ENCODE measurements around the gene HPSE2. TPM values are rescaled to one million over a fixed set of nuclear protein-coding genes. Genes with fewer than 3 reads are reported as not detected.
A peak's percentile ranks its signal among the peaks of the same experiment; 100 is the strongest.

Gene HPSE2
- polyA plus RNA-seq, 3 donors = 0.65 to 1.4 (median 0.92) TPM

DNA sequence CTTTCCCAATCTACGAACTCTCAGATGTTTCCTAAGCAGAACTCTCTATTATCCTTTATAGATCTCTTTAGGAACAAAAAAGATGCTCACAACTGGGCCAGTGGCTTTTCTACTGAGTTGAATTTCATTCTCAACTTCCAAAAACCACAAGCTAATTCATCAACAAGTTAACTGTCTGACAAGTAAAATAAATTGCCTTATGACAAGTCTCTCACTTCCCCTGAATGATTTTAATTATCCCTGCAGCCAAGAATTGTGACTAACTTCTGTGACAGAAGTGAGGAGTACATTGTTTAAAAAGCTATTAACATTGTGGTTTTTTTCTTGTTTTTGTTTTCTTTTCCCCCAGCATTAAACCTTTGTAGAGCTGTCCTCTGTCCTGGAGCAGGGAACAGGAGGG lies 343.1 kb downstream of the HPSE2 start:
- peak in 1 of 11 donors; percentile 12 for DNase-seq (ENCODE audit: extremely low read depth in 1 of 11, low read depth in 9 of 11, low spot score in 4 of 11)

DNA sequence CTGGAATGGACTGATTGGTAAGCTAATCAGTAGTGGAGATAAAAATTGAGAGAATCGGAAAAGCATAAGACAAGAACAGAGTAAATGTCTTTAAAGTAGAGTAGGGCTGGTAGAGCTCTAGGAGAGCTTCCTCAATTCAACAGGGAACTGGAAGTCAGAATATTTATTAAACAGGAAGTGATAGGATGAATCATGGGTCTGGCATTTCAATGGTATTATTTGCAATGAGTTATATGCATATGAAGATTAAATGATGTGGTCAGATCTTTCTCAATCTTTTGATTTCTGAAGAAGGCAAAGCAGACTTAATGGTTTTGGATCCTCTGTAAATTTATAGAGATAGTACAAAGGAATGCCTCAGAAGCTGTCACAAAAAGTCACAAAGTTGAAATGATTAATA lies 349.0 kb downstream of the HPSE2 start:
- DNase-seq (ENCODE audit: extremely low read depth in 1 of 11, low read depth in 9 of 11, low spot score in 4 of 11) = no peak

- no peak for DNase-seq (ENCODE audit: extremely low read depth in 1 of 11, low read depth in 9 of 11, low spot score in 4 of 11)
Observed at GRCh38 chr10:98885378-98885777, 350.3 kb downstream of the HPSE2 start.

DNA sequence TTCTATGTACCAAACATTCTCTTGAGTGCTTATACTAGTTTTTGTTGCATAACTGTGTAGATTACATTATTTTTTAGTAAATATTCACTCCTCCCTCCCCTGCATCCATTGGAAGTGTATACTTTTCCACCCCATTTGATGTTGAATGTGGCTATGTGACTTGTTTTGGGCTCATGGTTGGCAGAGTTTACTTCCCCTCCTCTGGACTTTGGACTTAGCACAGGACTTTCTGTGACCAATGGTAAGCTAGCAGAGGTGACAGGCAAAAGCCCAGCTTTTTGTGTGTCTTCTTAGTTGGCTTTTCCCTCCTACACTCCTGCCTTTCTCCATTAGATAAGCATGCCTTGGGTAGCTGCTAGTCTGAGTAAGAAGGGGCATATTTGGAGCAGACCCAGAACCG lies 353.9 kb downstream of the HPSE2 start:
- no peak for DNase-seq (ENCODE audit: extremely low read depth in 1 of 11, low read depth in 9 of 11, low spot score in 4 of 11)

DNA sequence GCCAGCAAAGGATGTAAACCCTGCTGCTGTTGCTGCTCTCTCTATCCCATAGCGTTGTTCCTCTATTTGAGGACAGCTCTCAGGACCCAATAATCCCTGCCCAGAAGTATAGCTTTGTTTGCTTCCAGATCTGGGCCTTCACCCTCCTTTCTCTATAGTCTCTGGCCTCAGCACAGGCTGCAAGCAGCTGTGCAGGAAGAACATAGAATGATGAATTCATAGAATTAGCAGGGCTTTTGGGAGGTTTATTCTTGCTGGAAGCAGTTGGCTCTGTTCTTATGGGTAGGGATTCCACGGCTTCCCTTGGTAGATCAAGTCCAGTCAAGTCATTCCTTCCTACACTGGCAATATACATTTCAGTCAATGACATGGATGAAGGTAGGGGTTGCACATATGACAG lies 354.7 kb downstream of the HPSE2 start:
- DNase-seq (ENCODE audit: extremely low read depth in 1 of 11, low read depth in 9 of 11, low spot score in 4 of 11) = no peak

- no peak for DNase-seq (ENCODE audit: extremely low read depth in 1 of 11, low read depth in 9 of 11, low spot score in 4 of 11)
Observed at GRCh38 chr10:98878921-98879320, 356.7 kb downstream of the HPSE2 start.

DNA sequence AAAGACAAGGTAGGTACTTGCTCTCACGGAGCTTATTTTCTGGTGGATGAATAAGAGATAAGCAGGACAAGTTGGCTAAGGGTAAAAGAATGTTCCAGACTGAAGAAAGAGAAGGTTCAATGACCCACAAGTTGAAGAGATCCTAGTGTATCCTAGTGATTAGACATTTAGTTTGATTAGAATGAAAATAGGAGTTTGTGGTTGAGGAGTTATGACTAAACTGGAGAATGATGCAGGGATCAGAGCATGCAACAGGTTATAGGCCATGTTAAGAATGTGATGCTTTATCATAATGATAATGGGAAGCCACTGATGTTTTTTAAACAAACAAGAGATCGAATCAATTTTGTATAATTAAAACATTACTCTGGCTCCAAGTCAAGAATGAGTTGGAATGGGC lies 357.2 kb downstream of the HPSE2 start:
- DNase-seq (ENCODE audit: extremely low read depth in 1 of 11, low read depth in 9 of 11, low spot score in 4 of 11) = no peak

DNA sequence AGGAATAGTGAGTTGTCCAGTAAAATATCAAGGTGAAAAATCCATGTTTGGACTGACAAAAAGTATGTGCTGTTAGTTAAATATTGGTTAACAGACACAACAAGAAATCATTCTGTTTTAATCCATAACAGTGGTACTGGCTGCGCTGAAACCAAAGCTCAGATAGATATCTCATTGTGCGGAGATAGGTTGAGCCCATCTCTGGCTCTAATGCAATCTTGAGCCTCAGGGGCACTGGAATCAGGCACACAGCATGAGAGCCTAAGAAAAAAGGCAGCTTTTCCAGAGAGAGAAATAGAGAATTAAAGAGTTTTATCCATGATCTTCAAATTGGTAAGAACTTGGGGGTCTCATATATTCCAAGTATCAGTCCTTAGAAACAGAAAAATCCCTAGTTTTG lies 373.7 kb downstream of the HPSE2 start:
- no peak for DNase-seq (ENCODE audit: extremely low read depth in 1 of 11, low read depth in 9 of 11, low spot score in 4 of 11)

GRCh38 chr10:98858525-98858924 lies 377.1 kb downstream of the HPSE2 start:
- DNase-seq (ENCODE audit: extremely low read depth in 1 of 11, low read depth in 9 of 11, low spot score in 4 of 11) = no peak

- no peak for DNase-seq (ENCODE audit: extremely low read depth in 1 of 11, low read depth in 9 of 11, low spot score in 4 of 11)
Observed at GRCh38 chr10:98855403-98856189, 380.1 kb downstream of the HPSE2 start.

GRCh38 chr10:98852686-98853085 lies 383.0 kb downstream of the HPSE2 start:
- DNase-seq (ENCODE audit: extremely low read depth in 1 of 11, low read depth in 9 of 11, low spot score in 4 of 11) = no peak

- no peak for DNase-seq (ENCODE audit: extremely low read depth in 1 of 11, low read depth in 9 of 11, low spot score in 4 of 11)
Observed at GRCh38 chr10:98848361-98848760, 387.3 kb downstream of the HPSE2 start.

GRCh38 chr10:98846787-98847186 lies 388.9 kb downstream of the HPSE2 start:
- no peak for DNase-seq (ENCODE audit: extremely low read depth in 1 of 11, low read depth in 9 of 11, low spot score in 4 of 11)

DNA sequence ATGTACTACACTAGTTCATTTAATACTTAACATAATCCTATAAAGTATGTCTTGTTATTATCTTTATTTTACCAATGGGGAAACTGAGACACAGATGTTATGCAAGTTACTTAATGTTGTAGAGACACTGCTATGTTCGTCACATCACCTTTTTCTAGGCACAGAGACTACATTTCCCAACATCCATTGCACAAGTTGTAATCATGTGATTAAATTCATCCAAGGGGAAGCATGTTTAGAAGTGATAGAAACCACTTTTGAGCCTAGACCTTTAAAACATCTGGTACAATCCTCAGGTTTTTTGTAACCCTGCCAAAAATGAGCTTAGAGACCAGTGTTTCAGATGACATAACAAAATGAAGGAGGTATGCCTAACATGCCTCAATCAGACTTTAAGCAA lies 402.1 kb downstream of the HPSE2 start:
- DNase-seq (ENCODE audit: extremely low read depth in 1 of 11, low read depth in 9 of 11, low spot score in 4 of 11) = no peak

DNA sequence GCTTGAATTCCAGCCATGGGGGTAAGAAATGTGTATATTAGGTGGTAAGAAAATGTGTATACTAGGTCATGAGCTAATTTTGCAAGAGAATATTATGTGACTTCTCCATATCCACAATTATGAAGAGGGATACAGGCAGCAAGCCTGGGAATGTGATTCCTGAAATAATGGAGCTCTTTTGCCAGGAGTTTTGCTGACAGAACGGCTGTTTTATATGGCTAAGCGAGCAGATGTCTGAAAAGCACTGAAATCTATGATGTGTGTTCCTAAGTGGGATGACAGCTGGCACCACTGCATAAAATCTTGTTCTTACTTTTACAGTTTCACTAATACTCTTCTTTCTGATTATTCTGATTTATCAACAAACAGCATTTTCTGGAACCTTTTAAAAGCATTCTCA lies 402.9 kb downstream of the HPSE2 start:
- DNase-seq (ENCODE audit: extremely low read depth in 1 of 11, low read depth in 9 of 11, low spot score in 4 of 11) = no peak

DNA sequence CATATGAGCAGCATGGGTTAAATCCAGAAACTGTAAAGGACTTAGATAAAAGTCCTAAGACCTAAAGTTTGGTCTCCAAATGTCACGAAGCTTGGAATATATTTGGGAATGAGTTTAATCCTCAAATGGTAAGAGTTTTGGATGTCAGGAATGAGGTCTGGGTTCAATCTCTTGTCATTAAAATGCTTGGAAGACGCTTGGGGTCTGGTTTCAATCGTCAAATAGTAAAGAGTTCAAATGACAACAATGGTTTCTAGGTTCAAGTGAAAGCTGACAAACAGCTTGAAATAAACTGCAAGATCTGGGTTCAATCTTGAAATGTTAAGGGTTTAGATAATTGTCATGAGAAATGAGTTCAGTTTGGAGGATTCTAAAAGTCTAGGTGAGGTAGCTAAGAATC lies 403.5 kb downstream of the HPSE2 start:
- no peak for DNase-seq (ENCODE audit: extremely low read depth in 1 of 11, low read depth in 9 of 11, low spot score in 4 of 11)

DNA sequence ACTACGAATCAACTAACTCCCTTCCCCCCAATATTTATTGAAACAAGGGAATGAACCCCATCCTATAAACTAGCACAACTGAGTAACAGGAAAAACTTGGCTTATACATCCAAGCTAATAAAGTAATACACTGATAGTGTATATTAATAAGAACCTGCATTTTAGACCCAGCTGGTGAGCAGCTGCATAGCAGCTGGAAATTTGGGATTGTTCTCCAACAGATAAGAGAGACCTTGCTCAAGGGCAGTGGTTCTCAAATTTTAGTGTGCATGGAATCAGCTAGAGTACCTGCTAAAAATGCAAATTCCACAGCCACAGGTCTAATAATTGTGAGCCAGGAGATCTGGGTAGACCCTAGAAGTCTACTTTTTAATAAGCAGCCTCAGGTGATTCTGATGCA lies 404.3 kb downstream of the HPSE2 start:
- no peak for DNase-seq (ENCODE audit: extremely low read depth in 1 of 11, low read depth in 9 of 11, low spot score in 4 of 11)

DNA sequence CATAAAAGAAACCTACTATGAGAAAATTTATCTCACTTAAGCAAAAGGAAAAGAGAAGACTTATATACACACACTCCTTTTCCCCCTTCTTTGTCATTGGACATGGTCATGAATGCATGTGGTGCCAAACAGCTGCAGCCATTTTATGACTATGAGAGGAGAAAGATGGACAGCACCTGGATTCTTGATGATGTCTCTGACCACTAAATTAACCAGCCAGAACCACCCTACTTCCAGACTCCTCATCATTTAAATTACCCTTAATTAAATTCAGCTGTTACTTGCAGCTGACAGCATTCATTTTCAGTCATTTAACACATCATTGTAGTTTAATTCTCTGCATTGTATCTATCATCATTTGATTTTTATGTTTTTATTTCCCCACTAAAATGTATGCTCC lies 409.9 kb downstream of the HPSE2 start:
- no peak for DNase-seq (ENCODE audit: extremely low read depth in 1 of 11, low read depth in 9 of 11, low spot score in 4 of 11)

DNA sequence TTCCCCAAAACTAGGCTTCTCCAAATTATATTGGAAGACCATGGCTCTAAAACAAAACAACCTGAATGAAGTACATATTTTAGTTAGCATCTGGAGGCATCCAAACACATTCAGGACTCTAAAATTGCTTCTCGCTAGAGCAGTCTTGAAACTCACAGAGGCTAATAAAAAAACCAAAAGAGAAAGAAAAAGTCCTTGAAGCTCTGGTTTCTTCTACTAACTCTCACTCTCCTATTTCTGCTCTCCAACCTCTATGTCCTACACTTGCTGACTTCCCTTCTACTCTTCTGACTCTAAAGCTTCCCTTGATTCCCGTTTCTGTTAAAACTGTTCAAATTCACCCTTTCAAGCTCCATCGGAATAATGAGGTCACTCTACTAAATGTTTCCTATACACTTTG lies 418.3 kb downstream of the HPSE2 start:
- no peak for DNase-seq (ENCODE audit: extremely low read depth in 1 of 11, low read depth in 9 of 11, low spot score in 4 of 11)

- DNase-seq (ENCODE audit: extremely low read depth in 1 of 11, low read depth in 9 of 11, low spot score in 4 of 11) = no peak
Observed at GRCh38 chr10:98815039-98815885, 420.4 kb downstream of the HPSE2 start.

DNA sequence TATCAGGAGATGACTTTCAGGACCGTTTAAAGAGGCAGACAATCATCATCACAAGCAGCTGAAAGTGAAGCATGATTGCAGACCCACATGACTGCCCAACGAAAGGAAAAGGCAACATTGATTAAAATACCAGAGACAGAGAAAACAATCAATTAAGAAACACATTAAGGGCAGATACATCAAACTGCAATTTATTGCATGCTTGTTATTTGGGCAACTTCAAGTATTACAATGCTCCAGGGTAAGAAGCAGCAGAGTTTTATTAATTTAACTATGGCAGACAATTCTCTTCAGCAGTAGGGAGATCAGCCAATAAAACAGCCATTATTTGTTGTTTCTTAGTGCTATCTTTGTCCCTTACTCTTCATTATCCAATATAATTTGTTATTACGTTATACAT lies 421.2 kb downstream of the HPSE2 start:
- DNase-seq (ENCODE audit: extremely low read depth in 1 of 11, low read depth in 9 of 11, low spot score in 4 of 11) = no peak
